Activated naive CD4-positive, alpha-beta T cell treated with anti-CD3 and anti-CD28 coated beads, Interleukin-2, amount 50 U/mL, for 72 hours (primary cell): Measurements from ENCODE around the gene FIZ1. TPM values are rescaled to one million over a fixed set of nuclear protein-coding genes. Genes with fewer than 3 reads are reported as not detected.

Source experiments
- ATAC-seq, 2 donors: fragments of 150-1000 bp; cut with Tn5 transposase; 2 replicates each; pipeline ENCODE4 v1.10.0; 2021; ENCODE audit warnings: mild to moderate bottlenecking in 2 of 2, moderate library complexity in 2 of 2
- DNase-seq, 2 donors: peaks; one replicate each; pipeline ENCODE4 v3.0.0; 2021 to 2022; ENCODE audit warnings: low spot score in 2 of 2
- H3K27ac Mint-ChIP-seq, 2 donors: one replicate each; pipeline ENCODE4 v1.8.0; 2022; ENCODE audit warnings: mild to moderate bottlenecking in 2 of 2, mixed read lengths in 2 of 2
- H3K36me3 Mint-ChIP-seq, 2 donors: one replicate each; pipeline ENCODE4 v1.8.0; 2022; ENCODE audit warnings: mixed read lengths in 2 of 2
- H3K9me3 Mint-ChIP-seq, 2 donors: one replicate each; pipeline ENCODE4 v1.8.0; 2022; ENCODE audit warnings: mixed read lengths in 2 of 2
- total RNA-seq, 2 donors: library from RNA; stranded (reverse); gene quantifications; one replicate each; pipeline ENCODE4 v1.2.3, GENCODE V29; 2022

FIZ1 gene, protein sequence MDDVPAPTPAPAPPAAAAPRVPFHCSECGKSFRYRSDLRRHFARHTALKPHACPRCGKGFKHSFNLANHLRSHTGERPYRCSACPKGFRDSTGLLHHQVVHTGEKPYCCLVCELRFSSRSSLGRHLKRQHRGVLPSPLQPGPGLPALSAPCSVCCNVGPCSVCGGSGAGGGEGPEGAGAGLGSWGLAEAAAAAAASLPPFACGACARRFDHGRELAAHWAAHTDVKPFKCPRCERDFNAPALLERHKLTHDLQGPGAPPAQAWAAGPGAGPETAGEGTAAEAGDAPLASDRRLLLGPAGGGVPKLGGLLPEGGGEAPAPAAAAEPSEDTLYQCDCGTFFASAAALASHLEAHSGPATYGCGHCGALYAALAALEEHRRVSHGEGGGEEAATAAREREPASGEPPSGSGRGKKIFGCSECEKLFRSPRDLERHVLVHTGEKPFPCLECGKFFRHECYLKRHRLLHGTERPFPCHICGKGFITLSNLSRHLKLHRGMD
- total RNA-seq, result 10 to 100 TPM; 10.2 to 12.3 TPM

DNA sequence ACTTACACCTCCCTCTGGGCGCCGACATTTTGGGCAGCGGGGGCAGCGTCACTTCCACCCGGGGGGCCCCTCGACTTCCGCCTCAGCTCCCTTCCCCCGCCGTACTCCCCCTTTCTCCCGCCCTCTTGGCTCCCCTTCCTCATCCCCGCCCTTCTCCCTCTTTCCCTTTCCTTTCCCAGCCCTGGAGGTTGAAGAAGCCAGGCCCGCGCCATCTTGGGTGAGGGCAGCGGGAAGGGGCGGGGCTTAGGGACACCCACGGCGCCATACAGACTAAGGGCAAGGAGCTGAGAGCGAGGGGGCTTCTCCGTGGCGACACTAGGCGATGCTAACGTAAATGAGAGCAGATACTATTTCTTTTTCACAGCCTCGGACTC lies at the start of gene FIZ1:
Gene FIZ1, minus strand, starts transcription at position 50 of the 374 bp plus-strand sequence. CDS start 1,652 bp downstream, outside the sequence.
- H3K9me3 Mint-ChIP-seq, result peaks cover 0 to 5% of the 10 kb centered on the region in 2 donors
- H3K27ac Mint-ChIP-seq, result peak within 1 kb of the TSS; percentile 99
- peaks cover 34 to 35% of the 10 kb centered on the region in 2 donors for H3K36me3 Mint-ChIP-seq
- ATAC-seq (peak; percentile 78 to 80), DNase-seq (peak; percentile 94 to 97)

DNA sequence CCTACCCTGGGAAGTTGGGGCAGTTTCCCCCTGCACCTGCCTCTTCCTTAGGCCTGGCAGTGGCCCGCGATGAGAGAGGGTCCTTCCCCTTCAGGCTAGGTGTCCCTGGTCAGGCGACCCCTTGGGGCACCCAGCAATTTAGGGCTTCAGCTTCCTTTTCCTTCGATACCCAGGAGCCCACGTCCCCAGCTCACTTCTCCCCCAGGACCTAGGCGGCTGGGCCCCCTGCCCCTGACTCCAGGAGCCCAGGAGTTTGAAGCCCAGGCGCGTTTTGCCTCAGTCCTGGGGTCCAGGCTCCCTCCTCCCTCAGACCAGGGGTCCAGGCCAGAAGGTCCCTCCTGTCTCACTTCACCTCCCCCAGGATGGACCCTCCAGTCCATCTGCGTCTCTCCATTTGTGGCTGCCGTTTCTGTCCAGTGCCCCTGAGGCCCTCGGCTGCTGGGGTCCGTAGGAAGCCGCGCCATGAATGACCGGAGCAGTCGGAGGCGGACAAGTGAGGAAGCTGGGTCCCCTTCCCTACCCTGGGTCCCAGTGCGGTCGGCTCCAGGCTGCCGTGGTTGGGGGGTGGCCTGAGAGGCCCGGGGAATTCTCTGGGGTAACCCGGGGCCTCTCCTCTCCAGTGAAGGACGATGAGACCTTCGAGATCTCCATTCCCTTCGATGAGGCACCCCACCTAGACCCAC lies 49.4 kb upstream of the FIZ1 start:
- Mint-ChIP-seq H3K36me3 (peaks cover 13 to 35% of the 10 kb centered on the region in 2 donors), H3K9me3 (no peaks in the 10 kb centered on the region)
- ATAC-seq, result no peak

DNA sequence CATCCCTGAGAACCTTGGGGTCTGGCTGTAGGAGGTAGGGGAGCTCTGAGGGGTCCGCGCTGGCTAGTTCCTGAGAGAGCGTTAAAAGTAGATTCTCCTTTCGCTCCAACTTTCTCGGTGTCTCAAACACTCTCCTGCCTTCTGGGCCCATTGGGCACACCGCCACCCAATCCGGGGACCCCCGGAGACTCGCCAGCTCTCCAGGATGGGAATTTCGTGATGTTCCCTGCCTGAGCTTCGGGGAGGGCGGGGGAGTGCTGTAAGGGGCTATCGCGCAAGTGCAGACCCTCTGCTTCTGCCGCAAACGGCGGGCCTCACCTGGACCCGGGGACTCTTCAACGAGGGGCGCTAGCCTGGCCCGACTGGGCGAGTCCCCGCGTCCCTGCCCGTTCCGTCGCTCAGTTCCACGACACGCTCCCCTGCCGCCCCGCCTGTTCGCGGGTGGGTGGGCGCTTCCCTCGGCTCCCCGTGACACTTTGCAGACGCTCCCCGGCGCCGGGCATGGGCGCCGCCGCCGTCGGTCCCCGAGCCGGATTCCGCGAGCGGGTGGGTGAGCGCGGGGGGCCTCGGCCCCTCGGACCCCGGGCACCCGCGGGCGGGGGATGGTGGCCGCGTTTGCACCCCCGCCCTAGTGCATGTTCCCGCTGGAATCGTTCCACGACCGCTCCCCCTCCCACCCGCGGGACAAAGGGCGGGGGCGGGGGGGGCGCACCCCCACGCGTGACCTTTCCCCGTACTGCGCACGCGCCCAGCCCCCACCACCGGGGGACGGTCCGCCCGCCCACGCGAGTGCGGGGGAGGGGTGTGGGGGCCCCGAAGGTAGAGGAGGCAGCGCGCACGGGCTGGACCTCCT lies 48.6 kb upstream of the FIZ1 start, which contains the start of gene CCDC106:
Gene CCDC106, plus strand, starts transcription at position 481 of the 853 bp plus-strand sequence. CDS start 835 bp downstream, outside the sequence.
- Mint-ChIP-seq H3K36me3 (peaks cover 17 to 42% of the 10 kb centered on the region in 2 donors), H3K9me3 (no peaks in the 10 kb centered on the region), H3K27ac (peak within 1 kb of the TSS; percentile 59 to 93)
- peak in 1 of 2 donors; percentile 58 for DNase-seq
- peak in 1 of 2 donors; percentile 19 for ATAC-seq

More for the DNA sequence above, 49.4 kb upstream of the FIZ1 start:
- DNase-seq, result no peak
- H3K27ac Mint-ChIP-seq, result peak overlapping the region; percentile 59 to 92

DNA sequence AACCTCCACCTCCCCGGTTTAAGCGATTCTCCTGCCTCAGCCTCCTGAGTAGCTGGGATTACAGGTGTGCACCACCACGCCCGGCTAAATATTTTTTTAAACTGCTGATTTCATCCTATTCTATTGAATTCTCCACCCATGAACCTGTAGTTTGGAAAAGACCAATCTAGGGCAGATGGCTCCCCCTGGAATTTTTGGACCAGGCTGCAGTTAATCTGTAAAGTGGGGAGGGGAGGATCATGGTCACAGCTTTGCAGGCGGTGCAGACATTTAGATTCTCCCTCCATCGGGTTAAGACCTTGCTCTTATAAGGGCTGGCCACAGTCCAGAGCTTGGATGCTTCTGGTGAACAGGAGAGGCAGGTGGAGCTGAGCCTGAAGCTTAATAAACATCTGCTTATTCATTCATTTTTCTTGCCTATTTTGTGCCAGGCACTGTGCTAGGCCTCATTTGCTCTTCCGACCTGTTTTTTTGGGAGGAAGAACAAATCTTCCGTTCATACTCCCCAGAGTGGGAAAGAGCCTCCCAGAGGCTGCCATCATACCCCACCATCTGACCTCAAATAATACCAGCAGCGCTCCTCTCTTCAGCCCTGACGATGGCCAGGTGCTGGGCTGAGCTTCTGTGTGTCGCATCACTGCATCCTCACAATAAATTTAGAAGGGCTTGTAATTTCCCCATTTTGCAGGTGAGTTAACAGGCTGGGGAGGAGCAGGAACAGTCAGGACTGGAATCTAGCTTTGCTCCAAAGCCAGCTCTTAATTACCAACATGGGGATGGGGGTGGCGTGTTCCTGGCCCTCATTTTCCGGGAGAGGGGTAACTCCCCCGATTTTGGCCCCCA lies 47.8 kb upstream of the FIZ1 start:
- DNase-seq (no peak), ATAC-seq (no peak)
- H3K9me3 Mint-ChIP-seq, result no peaks in the 10 kb centered on the region
- H3K36me3 Mint-ChIP-seq, result peaks cover 19 to 44% of the 10 kb centered on the region in 2 donors
- H3K27ac Mint-ChIP-seq, result peak overlapping the region in 1 of 2 donors; percentile 48

DNA sequence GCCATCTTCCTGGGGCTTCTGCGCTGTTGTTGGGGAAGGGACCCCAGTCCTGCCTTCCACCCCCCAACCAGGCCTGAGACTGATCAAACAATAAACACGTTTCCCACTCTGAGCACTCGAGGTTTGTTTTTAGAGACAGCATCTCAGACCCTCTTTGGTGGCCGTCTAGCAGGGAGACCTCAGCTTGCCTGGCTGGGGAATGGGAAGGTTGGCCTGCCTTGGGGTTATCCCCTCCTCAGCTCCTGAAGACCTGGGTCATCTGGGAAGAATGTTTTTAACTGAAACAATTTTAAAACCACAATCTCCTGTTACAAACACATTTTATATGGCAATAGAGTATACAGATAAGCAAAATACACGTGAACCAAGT lies 46.2 kb upstream of the FIZ1 start:
- no peak for DNase-seq
- ATAC-seq, result no peak
- Mint-ChIP-seq H3K9me3 (peaks cover 0 to under 1% of the 10 kb centered on the region in 2 donors), H3K27ac (peak overlapping the region; percentile 72 to 96), H3K36me3 (peaks cover 20 to 47% of the 10 kb centered on the region in 2 donors)

DNA sequence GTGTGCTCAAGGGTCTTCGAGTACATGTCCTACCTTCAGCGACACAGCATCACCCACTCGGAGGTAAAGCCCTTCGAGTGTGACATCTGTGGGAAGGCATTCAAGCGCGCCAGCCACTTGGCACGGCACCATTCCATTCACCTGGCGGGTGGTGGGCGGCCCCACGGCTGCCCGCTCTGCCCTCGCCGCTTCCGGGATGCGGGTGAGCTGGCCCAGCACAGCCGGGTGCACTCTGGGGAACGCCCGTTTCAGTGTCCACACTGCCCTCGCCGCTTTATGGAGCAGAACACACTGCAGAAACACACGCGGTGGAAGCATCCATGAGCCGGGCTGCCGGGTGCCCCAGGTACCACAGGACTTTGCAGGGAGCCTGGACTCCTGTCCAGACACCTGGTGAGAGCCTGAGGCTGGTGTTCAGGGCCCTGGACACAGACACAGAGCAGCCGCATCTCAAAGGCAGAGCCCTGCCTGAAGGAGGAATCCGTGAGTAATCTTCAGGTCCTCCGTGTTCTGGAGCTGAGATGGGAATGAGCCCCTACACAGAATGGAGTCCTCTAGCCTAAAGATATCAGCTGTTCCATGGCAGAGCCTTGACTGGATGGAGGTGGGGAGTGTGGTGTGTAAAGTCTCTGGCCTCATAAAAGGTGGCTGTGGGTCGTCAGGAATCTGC lies 45.7 kb upstream of the FIZ1 start:
- Mint-ChIP-seq H3K9me3 (peaks cover 0 to 4% of the 10 kb centered on the region in 2 donors), H3K36me3 (peaks cover 26 to 52% of the 10 kb centered on the region in 2 donors), H3K27ac (peak overlapping the region; percentile 95 to 96)
- no peak for ATAC-seq
- DNase-seq, result no peak

DNA sequence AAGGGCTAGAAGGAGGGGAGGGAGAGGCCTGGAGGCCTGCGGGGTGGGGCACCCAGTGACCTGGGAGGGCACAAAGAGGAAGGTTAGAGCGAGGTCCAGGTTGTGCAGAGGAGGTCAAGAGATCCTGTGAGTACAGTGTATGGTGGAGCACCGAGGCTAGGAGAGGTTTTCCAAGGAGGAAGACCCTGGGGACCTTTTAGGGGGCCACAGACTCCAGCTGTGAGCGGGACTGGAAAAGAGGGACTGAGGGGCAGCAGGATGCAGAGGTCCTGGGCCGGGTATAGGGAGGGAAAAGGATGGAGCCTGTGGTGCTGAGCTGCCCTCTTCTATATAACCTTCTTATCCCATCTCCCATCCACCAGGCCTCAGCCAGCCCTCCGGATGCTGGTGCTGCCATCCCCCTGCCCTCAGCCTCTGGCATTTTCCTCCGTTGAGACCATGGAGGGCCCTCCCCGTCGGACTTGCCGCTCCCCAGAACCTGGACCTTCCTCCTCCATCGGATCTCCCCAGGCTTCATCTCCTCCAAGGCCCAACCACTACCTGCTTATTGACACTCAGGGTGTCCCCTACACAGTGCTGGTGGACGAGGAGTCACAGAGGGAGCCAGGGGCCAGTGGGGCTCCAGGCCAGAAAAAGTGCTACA lies 45.0 kb upstream of the FIZ1 start:
- ATAC-seq, result no peak
- no peak for DNase-seq
- Mint-ChIP-seq H3K36me3 (peaks cover 27 to 56% of the 10 kb centered on the region in 2 donors), H3K27ac (peak overlapping the region; percentile 95 to 96), H3K9me3 (peaks cover 0 to 4% of the 10 kb centered on the region in 2 donors)

DNA sequence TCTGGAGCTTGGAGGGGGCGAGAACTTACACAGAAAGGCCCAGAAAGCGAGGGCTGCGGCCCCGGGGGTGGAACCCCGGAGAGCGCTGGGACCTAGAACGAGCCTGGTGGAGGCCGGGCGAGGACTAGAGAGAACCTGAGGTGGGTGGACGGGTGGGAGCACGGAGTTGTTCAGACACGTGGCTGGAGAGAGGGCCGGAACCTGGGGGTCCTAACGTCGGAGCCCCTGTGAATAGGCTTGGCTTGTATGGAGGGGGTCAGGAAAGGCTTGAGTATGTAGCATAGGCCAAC lies 44.5 kb upstream of the FIZ1 start:
- ATAC-seq, result no peak
- peaks cover 27 to 60% of the 10 kb centered on the region in 2 donors for H3K36me3 Mint-ChIP-seq
- H3K27ac Mint-ChIP-seq, result peak overlapping the region; percentile 95 to 96
- DNase-seq, result no peak
- peaks cover 3 to 4% of the 10 kb centered on the region in 2 donors for H3K9me3 Mint-ChIP-seq

DNA sequence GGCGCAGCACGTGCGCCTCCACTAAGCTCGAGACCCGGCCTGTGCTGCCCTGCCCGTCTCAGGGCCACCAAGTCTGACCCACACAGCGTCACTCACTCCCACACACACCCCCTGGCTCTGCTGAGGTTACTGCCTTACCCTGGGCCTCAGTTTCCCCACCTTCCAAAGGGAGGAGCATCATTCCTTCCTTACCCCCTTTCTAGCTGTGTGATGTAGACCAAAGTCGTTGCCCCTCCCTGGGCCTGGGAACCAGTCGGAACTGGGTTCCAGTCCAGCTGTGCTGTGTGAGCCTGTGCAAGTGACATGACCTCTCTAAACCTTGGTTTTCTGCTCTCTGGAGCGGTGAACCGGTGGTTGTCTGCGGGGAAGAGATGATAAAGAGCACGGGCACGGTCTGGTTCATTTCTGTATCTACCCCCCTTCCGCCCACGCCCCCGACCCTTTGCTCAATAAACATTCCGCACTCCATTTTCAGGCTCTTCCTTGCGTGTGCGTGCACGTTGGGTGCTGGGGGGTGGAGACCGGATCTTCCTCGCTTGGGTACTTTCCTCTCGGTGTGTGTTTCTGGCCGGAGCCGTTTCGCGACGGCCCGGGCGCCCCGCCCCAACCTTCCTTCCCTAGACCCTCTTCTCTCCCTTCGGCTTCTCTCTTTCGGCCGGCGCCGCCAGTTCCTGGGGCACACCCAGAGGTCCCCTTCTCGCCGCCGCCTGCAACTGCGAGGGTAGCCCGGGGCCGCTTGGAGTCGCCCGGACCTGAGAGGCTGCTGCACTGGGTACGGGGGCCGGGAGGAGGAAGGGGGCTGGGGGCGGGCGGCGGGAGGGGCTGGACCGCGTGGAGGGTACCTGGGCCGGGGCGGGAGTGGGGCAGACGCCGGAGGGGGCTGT lies 43.9 kb upstream of the FIZ1 start, which contains the start of gene ZNF581:
Gene ZNF581, plus strand, starts transcription at position 647 of the 884 bp plus-strand sequence. CDS start 923 bp downstream, outside the sequence.
- ATAC-seq (peak; percentile 66 to 75), DNase-seq (peak; percentile 84 to 86)
- H3K27ac Mint-ChIP-seq, result peak within 1 kb of the TSS; percentile 96 to 100
- peaks cover 4% of the 10 kb centered on the region in 2 donors for H3K9me3 Mint-ChIP-seq
- peaks cover 27 to 61% of the 10 kb centered on the region in 2 donors for H3K36me3 Mint-ChIP-seq

DNA sequence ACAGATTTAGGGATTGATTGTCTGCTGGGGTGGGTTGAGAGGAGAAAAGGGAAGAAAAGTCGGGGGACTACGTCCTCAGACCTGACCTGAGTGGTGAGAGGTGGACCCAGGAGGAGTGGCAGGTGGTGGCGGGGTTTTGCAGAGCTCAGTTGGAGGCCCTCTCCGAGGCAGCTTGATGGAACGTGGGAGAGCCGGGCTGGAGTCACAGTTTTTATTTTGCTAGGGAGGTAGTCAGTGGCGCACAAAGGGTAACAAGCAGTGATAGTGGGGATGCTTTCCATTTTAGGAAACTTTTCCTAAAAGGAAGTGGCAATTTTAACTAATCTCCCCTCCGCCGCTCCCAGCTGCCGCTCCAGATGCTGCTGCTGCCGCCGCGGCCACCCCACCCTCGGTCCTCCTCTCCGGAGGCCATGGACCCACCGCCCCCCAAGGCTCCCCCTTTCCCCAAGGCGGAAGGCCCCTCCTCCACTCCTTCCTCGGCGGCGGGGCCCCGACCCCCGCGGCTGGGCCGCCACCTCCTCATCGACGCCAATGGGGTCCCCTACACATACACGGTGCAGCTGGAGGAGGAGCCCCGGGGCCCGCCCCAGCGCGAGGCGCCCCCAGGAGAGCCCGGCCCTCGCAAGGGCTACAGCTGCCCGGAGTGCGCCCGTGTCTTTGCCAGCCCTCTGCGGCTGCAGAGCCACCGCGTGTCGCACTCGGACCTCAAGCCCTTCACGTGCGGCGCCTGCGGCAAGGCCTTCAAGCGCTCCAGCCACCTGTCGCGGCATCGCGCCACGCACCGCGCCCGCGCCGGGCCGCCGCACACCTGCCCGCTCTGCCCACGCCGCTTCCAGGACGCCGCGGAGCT lies 43.1 kb upstream of the FIZ1 start:
- peaks cover 4% of the 10 kb centered on the region in 2 donors for H3K9me3 Mint-ChIP-seq
- peak overlapping the region; percentile 96 to 100 for H3K27ac Mint-ChIP-seq
- ATAC-seq (peak; percentile 12 to 16), DNase-seq (peak in 1 of 2 donors; percentile 73)
- peaks cover 33 to 67% of the 10 kb centered on the region in 2 donors for H3K36me3 Mint-ChIP-seq

DNA sequence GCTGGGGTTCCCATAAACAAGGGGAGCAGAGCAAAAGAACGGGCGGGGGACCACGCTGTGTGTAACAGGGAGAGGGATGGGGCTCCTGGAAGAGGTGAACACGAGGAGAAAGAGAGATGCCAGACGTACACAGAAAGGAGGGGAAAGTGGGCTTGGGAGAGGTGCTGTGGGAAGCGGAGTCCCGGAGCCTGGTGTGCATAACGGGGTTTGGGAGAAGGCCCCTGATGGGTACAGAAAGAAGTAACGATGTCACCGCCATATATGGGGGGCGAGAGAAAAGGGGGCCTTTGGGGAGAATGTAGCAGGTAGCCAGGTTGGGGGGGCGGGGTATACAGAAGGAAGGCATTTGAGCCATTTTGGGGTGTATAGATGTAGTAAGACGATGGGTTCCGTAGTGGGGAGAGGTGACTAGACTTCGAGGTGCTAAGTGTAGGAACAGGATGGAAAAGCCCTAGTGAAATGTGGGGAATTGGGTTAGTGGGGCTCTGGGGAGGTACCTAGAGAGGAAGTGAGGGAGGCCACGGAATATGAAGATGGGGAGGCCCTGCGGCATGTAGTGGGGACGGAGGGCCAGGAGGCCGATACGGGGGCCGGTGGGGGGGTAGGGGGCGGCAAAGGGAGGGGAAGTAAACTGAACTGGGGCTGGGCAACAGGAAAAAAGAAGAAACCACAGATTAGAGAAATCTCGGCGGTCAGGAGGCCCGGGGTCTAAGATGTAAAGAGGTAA lies 42.3 kb upstream of the FIZ1 start:
- Mint-ChIP-seq H3K36me3 (peaks cover 33 to 61% of the 10 kb centered on the region in 2 donors), H3K9me3 (peaks cover 4% of the 10 kb centered on the region in 2 donors), H3K27ac (peak overlapping the region; percentile 88 to 96)
- peak in 1 of 2 donors; percentile 49 for DNase-seq
- ATAC-seq, result peak in 1 of 2 donors; percentile 9
